Gastrocnemius medialis (tissue), 4 donors: ENCODE measurements around the gene PIGR.

Experiments
- POLR2A ChIP-seq, 2 donors: fragments of 450-650 bp; IDR thresholded peaks; one replicate each; pipeline ENCODE4 v1.6.1; 2017; ENCODE audit warnings: antibody characterized with exemption in 2 of 2, mild to moderate bottlenecking in 2 of 2, moderate library complexity in 2 of 2
- TF ChIP-seq, protein P1 (sequence below), 5 experiments: fragments of 450-650 bp in 3 of 5; fragments of 200-600 bp in 2 of 5; sonication (generic) in 2 of 5; IDR thresholded peaks in 4 of 5; conservative IDR thresholded peaks in 1 of 5; 1 replicate in 4 of 5; 2 replicates in 1 of 5; pipeline ENCODE4 v1.5.1; 2016 to 2019; ENCODE audit warnings: antibody characterized with exemption in 5 of 5, mild to moderate bottlenecking in 3 of 5, moderate library complexity in 3 of 5

DNA sequence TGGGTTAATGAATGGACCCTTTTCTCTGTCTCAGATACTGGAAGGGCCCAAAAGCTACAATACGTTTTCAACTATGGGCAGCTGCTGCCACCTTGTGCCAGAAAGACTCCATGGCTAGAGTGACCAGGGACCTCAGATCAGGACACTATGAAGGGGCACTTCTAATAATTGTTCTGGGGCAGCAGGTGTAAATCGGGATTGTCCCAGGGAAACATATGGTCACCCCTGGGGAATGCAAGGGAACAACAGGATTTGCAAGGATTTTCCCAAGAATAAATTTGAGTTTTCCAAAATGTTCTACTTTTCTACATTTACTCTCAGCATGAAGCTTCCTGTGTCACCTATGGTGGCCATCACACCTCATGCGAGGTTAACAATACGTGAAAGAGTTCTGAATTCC is 36.0 kb upstream of the PIGR start:
- TF ChIP-seq, protein P1, sequence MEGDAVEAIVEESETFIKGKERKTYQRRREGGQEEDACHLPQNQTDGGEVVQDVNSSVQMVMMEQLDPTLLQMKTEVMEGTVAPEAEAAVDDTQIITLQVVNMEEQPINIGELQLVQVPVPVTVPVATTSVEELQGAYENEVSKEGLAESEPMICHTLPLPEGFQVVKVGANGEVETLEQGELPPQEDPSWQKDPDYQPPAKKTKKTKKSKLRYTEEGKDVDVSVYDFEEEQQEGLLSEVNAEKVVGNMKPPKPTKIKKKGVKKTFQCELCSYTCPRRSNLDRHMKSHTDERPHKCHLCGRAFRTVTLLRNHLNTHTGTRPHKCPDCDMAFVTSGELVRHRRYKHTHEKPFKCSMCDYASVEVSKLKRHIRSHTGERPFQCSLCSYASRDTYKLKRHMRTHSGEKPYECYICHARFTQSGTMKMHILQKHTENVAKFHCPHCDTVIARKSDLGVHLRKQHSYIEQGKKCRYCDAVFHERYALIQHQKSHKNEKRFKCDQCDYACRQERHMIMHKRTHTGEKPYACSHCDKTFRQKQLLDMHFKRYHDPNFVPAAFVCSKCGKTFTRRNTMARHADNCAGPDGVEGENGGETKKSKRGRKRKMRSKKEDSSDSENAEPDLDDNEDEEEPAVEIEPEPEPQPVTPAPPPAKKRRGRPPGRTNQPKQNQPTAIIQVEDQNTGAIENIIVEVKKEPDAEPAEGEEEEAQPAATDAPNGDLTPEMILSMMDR (IDR thresholded peaks at IDR 0.05 in 4 of 5, conservative IDR thresholded peaks at IDR 0.05 in 1 of 5) = peak in 3 of 5 experiments; percentile 42 to 52 (median 44)
- no peak for TF ChIP-seq POLR2A (IDR thresholded peaks at IDR 0.05)
